Posterior cingulate gyrus (tissue), 11 donors: ENCODE measurements around the gene FUT7.
"Not testable (repeated sequence)": the region's sequence is repeated elsewhere in the genome, so short reads cannot be mapped to it uniquely, and the experiment has no call there.

Experiments used
- DNase-seq, 10 donors: peaks; one replicate each; pipeline versions ENCODE4 v3.0.0 to v3.0.0-alpha.2; 2020 to 2021; ENCODE audit warnings: mixed read lengths in 3 of 10
- intact Hi-C: fragments of 100-400 bp; cut with DNase I; formaldehyde crosslinking; loops from one replicate; pipeline ENCODE4 v1.15.1; 2023

FUT7 gene

GRCh38 chr9:137035937-137036336 lies 4.0 kb upstream of the FUT7 start:
- DNase-seq, result peak in 1 of 10 donors; percentile 86
- intact Hi-C loops, result loop anchor here (1.0 kb wide), 1 partner anchor 88 kb away; no protein-coding TSS in a partner anchor

- intact Hi-C loops, result loop anchor here (1.0 kb wide), 1 partner anchor 87 kb away; no protein-coding TSS in a partner anchor
- no peak for DNase-seq
Observed at GRCh38 chr9:137035507-137035834, 3.6 kb upstream of the FUT7 start.

- DNase-seq, result peak; percentile 80 to 99 (median 88)
- intact Hi-C loops, result loop anchor here (1.0 kb wide), 1 partner anchor 87 kb away; no protein-coding TSS in a partner anchor
Observed at GRCh38 chr9:137034709-137035506, 3.0 kb upstream of the FUT7 start.

- DNase-seq, result no peak
- intact Hi-C loops, result no loop called here
Observed at GRCh38 chr9:137034039-137034708, 2.3 kb upstream of the FUT7 start.

GRCh38 chr9:137033481-137033880 lies 1.6 kb upstream of the FUT7 start:
- not testable (repeated sequence) for DNase-seq

GRCh38 chr9:137032858-137033257 lies 970 bp upstream of the FUT7 start:
- intact Hi-C loops, result no loop called here
- DNase-seq, result no peak

More at GRCh38 chr9:137033481-137033880, 1.6 kb upstream of the FUT7 start:
- intact Hi-C loops, result not testable (repeated sequence)

- peak in 1 of 10 donors; percentile 88 for DNase-seq
- intact Hi-C loops, result no loop called here
Observed at GRCh38 chr9:137030538-137031527, 1.1 kb downstream of the FUT7 start.

GRCh38 chr9:137030006-137030405 lies 1.9 kb downstream of the FUT7 start:
- intact Hi-C loops, result no loop called here
- no peak for DNase-seq

GRCh38 chr9:137029058-137029936 lies 2.6 kb downstream of the FUT7 start:
- peak; percentile 61 to 97 (median 84) for DNase-seq
- intact Hi-C loops, result loop anchor here (5.0 kb wide), 1 partner anchor 242 kb away; no protein-coding TSS in a partner anchor

GRCh38 chr9:137028263-137029057 lies 3.4 kb downstream of the FUT7 start:
- intact Hi-C loops, result loop anchor here (5.0 kb wide), 1 partner anchor 241 kb away; no protein-coding TSS in a partner anchor
- DNase-seq, result peak in 8 of 10 donors; percentile 63 to 96 (median 73)

- no peak for DNase-seq
- intact Hi-C loops, result loop anchor here (5.0 kb wide), 1 partner anchor 240 kb away; no protein-coding TSS in a partner anchor
Observed at GRCh38 chr9:137027369-137028262, 4.3 kb downstream of the FUT7 start, which contains the start of gene ABCA2. TSS of gene ABCA2 (minus strand) at chr9:137028237. CDS start at chr9:137028140, 97 bp downstream.

GRCh38 chr9:137026828-137027227 lies 5.1 kb downstream of the FUT7 start:
- intact Hi-C loops, result loop anchor here (5.0 kb wide), 1 partner anchor 240 kb away; no protein-coding TSS in a partner anchor
- no peak for DNase-seq

GRCh38 chr9:137026384-137026783 lies 5.5 kb downstream of the FUT7 start:
- no peak for DNase-seq
- intact Hi-C loops, result loop anchor here (5.0 kb wide), 1 partner anchor 239 kb away; no protein-coding TSS in a partner anchor

- intact Hi-C loops, result loop anchor here (5.0 kb wide), 1 partner anchor 238 kb away; no protein-coding TSS in a partner anchor
- peak; percentile 93 to 100 (median 97) for DNase-seq
Observed at GRCh38 chr9:137025517-137025966, 6.3 kb downstream of the FUT7 start.

- intact Hi-C loops, result no loop called here
- peak in 6 of 10 donors; percentile 54 to 95 (median 69) for DNase-seq
Observed at GRCh38 chr9:137023583-137023991, 8.3 kb downstream of the FUT7 start.

- DNase-seq, result no peak
- intact Hi-C loops, result no loop called here
Observed at GRCh38 chr9:137023157-137023556, 8.7 kb downstream of the FUT7 start.

- intact Hi-C loops, result no loop called here
- no peak for DNase-seq
Observed at GRCh38 chr9:137022662-137023008, 9.3 kb downstream of the FUT7 start.
